Fibroblast of the aortic adventitia (primary cell): ENCODE results near the gene RNF10. TPM values are rescaled to one million over a fixed set of nuclear protein-coding genes. Genes with fewer than 3 reads are reported as not detected.
"Not testable (repeated sequence)": the region's sequence is repeated elsewhere in the genome, so short reads cannot be mapped to it uniquely, and the experiment has no call there.

Experiments
- DNase-seq: peaks from one replicate; pipeline ENCODE4 v3.0.0-alpha.2; 2010; ENCODE audit warnings: low read depth
- H3K4me3 ChIP-seq: 2 replicates; pipeline ENCODE4 v1.5.1; 2011; ENCODE audit warnings: low read depth, mild to moderate bottlenecking, control low read depth, low read length, moderate library complexity
- total RNA-seq: library from RNA; depleted of rRNA; stranded (reverse); fragments of >200 nt; gene quantifications from 2 replicates; pipeline ENCODE4 v1.2.3, GENCODE V29; 2012; ENCODE audit warnings: low replicate concordance
- TF ChIP-seq, protein P1 (sequence below): IDR thresholded peaks from 2 replicates; pipeline ENCODE4 v1.5.1; 2011; ENCODE audit warnings: mild to moderate bottlenecking, low read length, control low read depth, inconsistent platforms; ENCODE audit not compliant: insufficient read depth

RNF10 gene
- total RNA-seq, 1 donor: 96.7 TPM

- TF ChIP-seq, protein P1, sequence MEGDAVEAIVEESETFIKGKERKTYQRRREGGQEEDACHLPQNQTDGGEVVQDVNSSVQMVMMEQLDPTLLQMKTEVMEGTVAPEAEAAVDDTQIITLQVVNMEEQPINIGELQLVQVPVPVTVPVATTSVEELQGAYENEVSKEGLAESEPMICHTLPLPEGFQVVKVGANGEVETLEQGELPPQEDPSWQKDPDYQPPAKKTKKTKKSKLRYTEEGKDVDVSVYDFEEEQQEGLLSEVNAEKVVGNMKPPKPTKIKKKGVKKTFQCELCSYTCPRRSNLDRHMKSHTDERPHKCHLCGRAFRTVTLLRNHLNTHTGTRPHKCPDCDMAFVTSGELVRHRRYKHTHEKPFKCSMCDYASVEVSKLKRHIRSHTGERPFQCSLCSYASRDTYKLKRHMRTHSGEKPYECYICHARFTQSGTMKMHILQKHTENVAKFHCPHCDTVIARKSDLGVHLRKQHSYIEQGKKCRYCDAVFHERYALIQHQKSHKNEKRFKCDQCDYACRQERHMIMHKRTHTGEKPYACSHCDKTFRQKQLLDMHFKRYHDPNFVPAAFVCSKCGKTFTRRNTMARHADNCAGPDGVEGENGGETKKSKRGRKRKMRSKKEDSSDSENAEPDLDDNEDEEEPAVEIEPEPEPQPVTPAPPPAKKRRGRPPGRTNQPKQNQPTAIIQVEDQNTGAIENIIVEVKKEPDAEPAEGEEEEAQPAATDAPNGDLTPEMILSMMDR: peak; percentile 24
- peak overlapping the region; percentile 90 for H3K4me3 ChIP-seq
- peak; percentile 56 for DNase-seq
These were observed 4.3 kb upstream of the RNF10 start for GRCh38 chr12:120529641-120530417.

GRCh38 chr12:120530418-120530761, 3.8 kb upstream of the RNF10 start:
- H3K4me3 ChIP-seq: not testable (repeated sequence)

GRCh38 chr12:120532701-120533238, 1.4 kb upstream of the RNF10 start:
- TF ChIP-seq, protein P1: no peak

More at GRCh38 chr12:120530418-120530761, 3.8 kb upstream of the RNF10 start:
- DNase-seq: not testable (repeated sequence)

DNA sequence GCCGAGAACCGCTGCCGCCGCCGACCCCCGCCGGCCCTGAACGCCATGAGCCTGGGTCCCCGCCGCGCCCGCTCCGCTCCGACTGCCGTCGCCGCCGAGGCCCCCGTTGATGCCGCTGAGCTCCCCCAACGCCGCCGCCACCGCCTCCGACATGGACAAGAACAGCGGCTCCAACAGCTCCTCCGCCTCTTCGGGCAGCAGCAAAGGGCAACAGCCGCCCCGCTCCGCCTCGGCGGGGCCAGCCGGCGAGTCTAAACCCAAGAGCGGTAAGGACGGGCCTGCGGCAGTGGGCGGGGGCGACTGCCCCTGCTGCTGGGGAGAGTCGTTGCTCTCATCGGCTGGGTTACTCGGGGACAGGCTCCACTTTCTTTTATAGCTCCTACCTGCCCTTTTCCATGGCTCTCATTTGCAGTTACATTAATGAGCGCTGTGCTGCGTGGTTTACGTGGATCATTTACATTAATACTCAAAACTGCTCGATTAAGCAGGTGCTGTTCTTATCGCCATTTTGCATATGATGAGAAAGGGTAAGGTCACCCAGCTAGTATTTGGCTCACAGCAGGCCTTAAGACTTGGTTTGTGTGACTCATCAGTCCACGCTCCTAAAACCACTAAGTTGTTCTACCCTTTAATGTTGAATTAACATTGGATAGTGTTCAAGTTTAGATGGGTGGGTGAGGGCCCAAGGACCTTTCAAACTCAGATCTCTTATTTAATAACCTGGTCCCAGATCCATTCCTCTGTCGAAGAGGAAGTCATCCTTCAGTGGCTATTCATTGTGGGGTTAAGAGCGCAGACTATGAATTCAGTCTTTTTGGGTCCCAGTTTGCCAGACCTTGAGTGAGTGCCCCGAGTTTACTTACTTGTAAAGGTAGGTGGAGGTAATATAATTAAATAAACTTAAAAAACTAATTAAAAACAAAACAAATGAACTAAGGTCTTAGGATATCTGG, 823 bp downstream of the RNF10 start:
- peak overlapping the region; percentile 83 for H3K4me3 ChIP-seq
- peak; percentile 80 for DNase-seq
- TF ChIP-seq, protein P1: no peak

More at GRCh38 chr12:120532701-120533238, 1.4 kb upstream of the RNF10 start:
- no peak for DNase-seq
- H3K4me3 ChIP-seq: no peak overlapping the region

DNA sequence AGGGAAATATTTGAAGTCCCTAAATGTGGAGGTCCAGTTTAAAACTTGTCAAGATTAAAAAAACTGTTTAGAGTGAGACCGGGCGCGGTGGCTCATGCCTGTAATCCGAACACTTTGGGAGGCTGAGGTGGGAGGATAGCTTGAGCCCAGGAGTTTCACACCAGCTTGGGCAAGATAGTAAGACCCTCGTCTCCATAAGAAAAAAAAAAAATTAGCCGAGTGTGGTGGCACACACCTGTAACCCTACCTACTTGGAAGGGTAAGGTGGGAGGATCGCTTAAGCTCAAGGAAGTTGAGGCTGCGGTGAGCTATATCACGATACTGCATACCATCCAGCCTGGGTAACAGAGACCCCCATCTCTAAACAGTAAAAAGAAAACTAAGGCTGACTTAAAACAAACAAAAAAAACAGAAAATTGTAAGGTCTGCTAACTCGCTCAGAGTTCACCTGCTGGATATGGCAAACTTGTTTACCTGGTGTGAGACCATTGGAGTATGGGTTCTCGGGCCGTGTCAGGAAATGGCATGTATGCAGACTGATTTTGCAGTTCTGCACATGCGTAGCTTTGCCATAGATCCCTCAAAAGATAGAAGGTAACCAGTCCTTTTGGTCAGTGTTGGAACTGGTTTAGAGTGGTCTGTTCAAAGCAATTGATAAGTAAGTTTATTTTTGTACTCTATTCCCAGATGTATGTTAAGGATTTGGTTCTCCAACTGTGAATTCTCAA, 2.1 kb downstream of the RNF10 start:
- TF ChIP-seq, protein P1: no peak
- no peak for DNase-seq
- H3K4me3 ChIP-seq: peak overlapping the region; percentile 83

DNA sequence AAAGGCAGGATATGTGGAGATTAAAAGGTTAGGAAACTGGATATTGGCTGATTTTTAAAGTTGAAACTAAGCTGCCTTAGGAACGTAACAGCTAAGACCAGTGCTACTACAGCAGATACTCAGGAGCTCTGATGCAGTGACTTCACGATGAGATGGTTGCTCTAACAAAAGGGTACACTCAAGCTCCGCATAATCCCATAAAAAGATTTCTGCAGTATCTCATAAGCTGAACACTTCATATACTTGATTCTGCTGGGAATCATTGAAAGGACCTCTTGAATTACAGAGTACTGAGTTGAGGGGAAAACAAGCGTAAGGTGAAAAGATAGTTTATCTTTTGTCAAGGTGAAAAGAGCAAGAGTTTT, 3.7 kb downstream of the RNF10 start:
- H3K4me3 ChIP-seq: peak overlapping the region; percentile 32
- TF ChIP-seq, protein P1: no peak
- no peak for DNase-seq
